Limb (tissue), 2 donors: ENCODE data around the gene CYP1A2.
A peak's percentile ranks its signal among the peaks of the same experiment; 100 is the strongest.
"Not testable (repeated sequence)": the region's sequence is repeated elsewhere in the genome, so short reads cannot be mapped to it uniquely, and the experiment has no call there.

ENCODE experiments used
- DNase-seq, 2 donors: peaks; one replicate each; pipeline ENCODE4 v3.0.0-alpha.2; 2016; ENCODE audit errors: extremely low spot score in 2 of 2

CYP1A2 gene

GRCh38 chr15:74776821-74777768 lies 28.4 kb downstream of the CYP1A2 start:
- DNase-seq, result no peak

DNA sequence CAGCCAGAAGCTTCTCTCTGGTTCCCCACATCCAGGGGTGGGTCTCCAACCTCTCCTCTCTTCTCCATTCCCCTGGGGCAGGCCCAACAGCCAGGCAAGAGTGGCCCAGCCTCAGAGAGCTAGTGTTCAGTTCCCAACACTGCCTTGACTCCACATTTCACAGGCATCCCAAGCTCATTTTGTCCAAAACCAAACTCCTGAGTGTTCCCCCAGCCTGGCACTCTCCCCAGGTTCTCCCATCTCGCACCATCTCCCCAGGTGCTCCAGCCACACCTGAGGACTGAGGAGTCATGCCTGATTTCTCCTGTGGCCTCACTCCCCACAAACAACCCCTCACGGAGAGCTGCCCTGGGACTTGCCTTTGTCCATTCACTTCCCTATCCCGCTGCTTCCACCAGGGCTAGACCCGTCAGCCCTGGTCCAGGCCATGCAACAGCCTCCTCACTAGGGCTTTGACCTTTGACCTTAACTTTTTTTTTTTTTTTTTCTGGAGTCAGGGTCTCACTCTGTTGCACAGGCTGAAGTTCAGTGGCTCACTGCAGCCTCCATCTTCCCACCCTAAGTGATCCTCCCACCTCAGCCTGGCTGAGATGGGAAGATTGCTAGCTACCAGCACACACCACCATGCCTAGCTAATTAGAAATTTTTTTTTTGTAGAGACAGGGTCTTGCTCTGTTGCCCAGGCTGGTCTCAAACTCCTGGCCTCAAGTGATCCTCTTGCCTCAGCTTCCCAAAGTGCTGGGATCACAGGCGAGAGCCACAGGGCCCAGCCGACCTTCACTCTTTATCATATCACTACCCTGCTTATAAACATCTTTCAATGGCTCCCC lies 29.3 kb downstream of the CYP1A2 start:
- no peak for DNase-seq

DNA sequence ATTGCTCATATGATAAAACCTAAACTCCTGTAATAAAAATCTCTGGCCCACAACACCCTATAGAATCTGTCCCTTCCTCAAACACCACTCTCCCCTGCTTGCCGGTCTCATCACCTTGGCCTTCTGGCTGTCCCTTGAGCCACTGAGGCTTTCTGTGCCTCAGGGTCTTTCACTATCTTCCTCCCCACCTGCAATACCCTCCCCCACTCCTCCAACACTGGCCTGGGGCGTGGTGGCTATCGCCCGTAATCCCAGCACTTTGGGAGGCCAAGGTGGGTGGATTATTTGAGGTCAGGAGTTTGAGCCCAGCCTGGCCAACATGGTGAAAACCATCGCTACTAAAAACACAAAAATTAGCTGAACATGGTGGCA lies 29.9 kb downstream of the CYP1A2 start:
- DNase-seq, result no peak

- DNase-seq, result no peak
Measured at GRCh38 chr15:74779162-74779648, 30.6 kb downstream of the CYP1A2 start.

DNA sequence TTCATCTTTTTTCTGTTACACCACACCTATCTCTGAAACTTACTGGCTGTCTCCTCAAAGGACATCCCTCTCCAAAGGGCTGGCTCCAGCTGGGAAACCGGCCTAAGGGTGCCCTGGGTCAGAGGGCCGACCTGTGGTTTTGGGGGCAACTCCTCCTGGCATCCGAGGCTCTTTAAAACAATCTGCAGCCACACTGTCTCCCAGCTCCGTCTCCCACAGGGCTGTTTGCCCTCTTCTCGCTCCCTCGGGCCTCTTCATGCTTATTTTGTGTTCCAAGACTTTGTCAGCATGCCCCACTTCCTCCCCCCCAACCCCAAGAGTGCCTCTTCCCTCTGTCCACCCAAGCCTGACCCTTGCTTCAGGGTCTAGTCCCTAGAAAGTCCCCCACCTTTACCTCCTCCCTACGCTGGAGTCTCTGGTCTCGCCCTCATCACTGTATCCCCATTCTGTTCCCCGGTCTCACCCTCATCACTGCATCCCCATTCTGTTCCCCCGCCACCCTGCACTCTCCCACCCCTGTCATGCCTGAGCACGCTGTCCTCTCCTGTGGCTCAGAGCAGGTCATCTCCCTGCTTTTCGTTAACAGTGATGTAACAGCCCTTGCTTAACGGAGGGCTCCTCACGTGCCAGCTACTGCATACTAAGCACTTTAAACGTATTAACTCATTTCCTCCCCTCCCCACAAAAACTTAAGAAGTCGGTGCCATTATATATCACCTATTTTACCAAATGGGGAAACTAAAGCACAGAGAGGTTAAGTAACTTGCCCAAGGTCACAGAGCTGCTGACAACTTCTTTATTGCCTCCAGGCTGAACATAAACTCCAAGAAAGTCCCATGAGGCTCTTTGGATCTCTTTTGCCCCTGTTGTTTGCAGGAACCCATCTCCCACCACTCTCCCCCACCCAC lies 32.1 kb downstream of the CYP1A2 start:
- DNase-seq, result no peak

DNA sequence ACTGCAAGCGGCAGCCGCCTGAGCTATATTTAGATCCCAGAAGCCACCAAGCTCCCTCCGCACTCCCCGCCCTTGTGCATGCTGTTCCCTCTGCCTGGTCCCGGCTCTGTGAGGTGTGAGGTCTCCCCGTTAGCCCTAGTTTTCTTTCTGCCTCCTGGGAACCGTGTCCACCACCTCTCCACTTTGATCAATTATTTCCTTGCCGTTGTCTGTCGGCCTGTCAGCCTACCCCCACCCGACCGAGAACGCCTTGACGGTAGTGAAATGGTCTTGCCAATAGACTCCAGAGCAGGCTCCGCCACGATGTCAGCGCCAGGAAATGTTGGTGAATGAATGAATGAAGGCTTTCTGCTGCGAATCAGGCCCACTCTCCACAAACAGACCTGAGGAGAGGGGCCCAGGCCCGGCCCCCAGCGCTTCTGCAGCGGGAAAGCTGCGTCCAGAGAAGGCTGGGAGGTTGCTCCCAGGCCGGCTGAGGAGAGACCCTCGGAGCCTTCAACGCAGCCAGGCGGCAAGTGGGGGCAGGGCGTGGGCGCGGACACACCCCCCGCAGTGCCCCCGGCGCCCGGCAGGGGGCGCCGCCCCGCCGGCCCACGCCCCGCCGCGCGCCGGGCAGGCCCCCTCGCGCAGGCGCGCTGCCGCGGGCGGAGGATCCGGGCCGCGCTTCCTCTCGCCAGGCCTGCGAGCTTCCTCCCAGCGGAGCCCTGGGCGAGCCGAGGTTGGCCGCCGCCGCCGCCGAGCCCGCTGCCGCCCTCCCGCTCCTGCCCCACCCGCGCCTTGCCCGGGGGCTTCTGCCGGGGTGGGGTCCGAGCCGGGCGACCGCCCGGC lies 33.0 kb downstream of the CYP1A2 start, which contains the start of gene CSK:
Gene CSK (plus strand): TSS at position 650 of the 828 bp plus-strand sequence. CDS start 16,218 bp downstream, outside the sequence.
- DNase-seq, result peak; percentile 63 to 88

DNA sequence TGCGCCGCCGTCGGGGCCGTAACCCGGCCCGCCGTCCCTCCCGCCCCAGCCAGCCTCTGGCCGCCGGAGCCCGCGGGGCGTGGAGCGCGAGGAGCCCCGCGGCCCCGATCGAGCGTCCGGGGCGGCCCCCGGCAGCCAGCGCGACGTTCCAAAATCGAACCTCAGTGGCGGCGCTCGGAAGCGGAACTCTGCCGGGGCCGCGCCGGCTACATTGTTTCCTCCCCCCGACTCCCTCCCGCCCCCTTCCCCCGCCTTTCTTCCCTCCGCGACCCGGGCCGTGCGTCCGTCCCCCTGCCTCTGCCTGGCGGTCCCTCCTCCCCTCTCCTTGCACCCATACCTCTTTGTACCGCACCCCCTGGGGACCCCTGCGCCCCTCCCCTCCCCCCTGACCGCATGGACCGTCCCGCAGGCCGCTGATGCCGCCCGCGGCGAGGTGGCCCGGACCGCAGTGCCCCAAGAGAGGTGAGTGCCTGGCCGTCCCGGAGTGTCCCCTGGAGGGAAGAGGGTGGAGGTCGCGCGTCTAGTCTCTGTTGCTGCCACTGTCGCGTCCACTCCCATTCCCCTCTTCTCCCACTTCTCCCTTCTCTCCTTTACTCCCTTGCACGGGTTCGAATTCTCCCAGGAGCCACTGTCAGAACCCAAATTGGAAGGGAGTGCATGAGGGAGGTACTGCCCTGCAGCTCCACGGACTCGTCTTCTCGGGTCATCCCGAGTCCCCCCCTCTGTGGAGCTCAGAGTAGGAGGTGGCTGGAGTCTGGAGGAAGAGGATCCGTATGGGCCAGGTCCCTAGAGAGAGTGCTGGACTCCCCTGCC lies 33.8 kb downstream of the CYP1A2 start:
- peak in 1 of 2 donors; percentile 69 for DNase-seq

GRCh38 chr15:74783072-74783807 lies 34.6 kb downstream of the CYP1A2 start:
- DNase-seq, result no peak

- no peak for DNase-seq
Measured at GRCh38 chr15:74783808-74784175, 35.1 kb downstream of the CYP1A2 start.

DNA sequence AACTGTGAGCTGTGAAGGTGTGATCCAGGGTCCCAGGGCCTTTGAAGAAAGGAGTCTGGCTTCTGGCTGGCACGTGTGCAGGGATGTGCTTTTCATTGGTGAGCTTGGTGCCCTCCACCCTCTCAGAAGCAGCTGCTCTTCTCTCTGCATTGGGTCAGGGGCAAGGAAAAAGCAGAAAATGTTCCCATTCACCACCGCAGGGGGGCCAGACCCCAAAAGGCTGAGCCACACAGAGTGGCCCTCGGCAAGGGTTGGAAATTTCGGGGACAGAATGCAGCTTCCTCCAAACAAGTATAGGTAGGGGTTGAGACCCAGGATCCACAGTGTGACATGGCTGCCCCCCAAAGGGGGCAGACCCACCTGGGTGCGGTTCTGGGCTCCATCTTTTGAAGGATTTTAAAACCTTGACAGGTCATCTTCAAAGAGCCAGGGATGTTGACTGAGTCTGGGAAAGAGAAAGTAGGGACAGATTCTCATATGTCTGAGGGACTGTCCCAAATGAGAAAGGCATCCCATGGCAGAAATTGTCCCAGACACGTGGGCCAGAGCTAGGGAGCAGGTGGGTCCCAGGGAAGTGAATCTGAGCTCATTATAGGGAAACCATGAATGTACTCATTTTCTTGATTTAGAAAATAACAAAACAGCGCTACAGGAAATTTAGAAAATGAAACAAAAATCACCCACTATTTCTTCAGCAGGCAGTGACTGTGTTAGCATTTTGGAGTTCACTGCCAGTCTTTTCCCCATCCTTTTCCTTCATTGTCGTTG lies 36.0 kb downstream of the CYP1A2 start:
- DNase-seq, result no peak

GRCh38 chr15:74785194-74786032 lies 36.8 kb downstream of the CYP1A2 start:
- DNase-seq, result no peak

DNA sequence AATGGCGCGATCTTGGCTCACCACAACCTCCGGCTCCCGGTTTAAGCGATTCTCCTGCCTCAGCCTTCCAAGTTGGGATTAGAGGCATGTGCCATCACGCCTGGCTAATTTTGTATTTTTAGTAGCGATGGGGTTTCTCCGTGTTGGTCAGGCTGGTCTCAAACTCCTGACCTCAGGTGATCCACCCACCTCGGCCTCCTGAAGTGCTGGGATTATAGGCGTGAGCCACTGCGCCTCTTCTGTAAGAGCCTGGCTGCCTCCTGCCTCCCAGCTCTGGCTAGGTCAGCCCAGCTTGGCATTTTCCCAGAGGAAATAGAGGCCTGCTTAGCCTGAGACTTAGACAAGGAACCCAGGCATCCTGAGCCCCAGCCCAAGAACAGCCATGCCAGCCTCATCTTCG lies 37.4 kb downstream of the CYP1A2 start:
- DNase-seq, result not testable (repeated sequence)

- DNase-seq, result no peak
Measured at GRCh38 chr15:74786551-74787165, 38.0 kb downstream of the CYP1A2 start.

DNA sequence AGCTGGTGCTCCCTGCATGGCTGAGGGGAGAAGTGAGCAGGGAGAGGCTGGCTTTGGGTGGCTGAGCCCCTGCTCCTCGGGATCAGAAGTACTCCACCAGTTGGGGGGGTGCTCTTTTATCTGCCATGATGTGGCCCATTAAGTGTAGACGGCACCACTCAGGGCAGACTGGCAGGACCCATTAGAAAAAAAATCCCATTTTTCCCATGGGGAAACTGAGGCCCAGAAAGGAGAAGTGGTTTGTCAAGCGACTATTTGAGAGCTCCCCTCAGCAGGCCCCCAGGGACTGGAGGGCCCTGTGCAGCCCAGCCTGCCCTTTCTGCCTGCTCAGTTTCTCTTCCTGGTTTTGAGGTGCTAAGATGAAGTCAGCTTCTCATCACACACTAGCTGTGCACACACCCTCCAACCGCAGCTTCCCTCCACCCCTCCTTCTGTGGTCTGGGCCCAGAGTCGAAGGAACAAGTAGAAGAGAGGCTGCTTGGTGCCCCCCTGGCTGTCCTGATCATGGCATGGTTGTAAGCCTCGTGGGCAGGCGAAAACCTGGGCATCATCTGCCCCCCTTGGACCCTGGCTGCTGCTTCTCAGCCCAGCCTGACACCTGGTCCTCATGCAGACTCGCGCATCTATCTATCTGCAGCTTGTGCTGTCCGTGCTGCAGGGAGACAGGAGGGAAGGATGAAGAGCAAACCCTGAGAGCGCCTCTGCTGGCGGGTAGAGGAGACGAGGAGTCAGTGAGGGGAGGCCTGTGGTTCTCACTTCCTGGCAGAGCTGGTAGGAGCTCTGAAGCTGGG lies 38.8 kb downstream of the CYP1A2 start:
- no peak for DNase-seq

DNA sequence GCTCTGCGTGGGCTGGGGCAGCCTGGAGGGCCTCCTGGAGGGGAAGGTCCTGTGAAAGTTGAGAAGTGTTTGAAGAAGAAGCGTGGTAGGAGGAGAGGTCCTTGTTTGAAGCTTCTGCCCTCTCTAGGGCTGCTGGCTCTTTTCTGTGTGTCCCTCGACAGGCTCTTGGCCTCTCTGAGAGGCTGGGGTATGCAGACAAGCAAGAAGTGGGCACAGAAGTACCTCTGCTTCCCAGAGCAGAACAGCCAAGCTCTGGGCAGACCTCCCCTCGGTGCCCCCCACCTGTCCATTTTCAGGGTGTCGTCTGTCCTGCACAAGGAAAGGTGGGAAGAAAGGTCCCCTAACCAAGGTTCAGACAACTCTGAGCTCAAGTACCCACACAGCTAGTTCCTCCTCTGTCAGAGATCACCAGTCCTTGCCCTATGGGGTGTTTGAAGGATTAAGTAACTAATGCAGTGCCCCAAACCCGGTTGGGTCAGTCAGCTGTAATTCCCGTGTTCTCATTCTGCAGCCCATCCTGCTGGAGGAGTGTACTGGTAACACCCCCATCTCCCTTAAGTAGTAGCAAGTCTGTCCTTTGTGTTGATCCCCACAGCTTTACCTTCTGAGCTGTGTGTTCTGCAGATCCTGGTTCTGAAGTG lies 39.5 kb downstream of the CYP1A2 start:
- DNase-seq, result no peak
